IPS DF 6.9 (cell line): ENCODE data around the gene LCN6.
"Not testable (repeated sequence)": the region's sequence is repeated elsewhere in the genome, so short reads cannot be mapped to it uniquely, and the experiment has no call there.

Experiments
- DNase-seq: peaks from one replicate; pipeline ENCODE4 v3.0.0-alpha.2; 2013; ENCODE audit warnings: low read depth, low spot score
- H3K27ac ChIP-seq: one replicate; pipeline ENCODE4 v1.5.1; 2013; ENCODE audit warnings: low read length, control low read depth
- H3K27me3 ChIP-seq: 2 replicates; pipeline ENCODE4 v1.6.1; 2013; ENCODE audit warnings: mild to moderate bottlenecking, low read length; ENCODE audit not compliant: control insufficient read depth, insufficient read depth
- H3K36me3 ChIP-seq: 2 replicates; pipeline ENCODE4 v1.6.1; 2013; ENCODE audit warnings: low read length; ENCODE audit not compliant: control insufficient read depth, insufficient read depth
- H3K4me1 ChIP-seq: 2 replicates; pipeline ENCODE4 v1.6.1; 2013; ENCODE audit warnings: low read length; ENCODE audit not compliant: control insufficient read depth, insufficient read depth
- H3K4me3 ChIP-seq: 2 replicates; pipeline ENCODE4 v1.5.1; 2013; ENCODE audit warnings: mild to moderate bottlenecking, low read length
- H3K9me3 ChIP-seq: 2 replicates; pipeline ENCODE4 v1.6.1; 2013; ENCODE audit warnings: low read length, inconsistent platforms; ENCODE audit not compliant: control insufficient read depth, insufficient read depth
- WGBS: extraction: QIAGEN DNeasy Blood & Tissue Kit; methylation state at CpG from one replicate; pipeline ENCODE4 v1.1.7; 2013; ENCODE audit warnings: mixed read lengths, missing lambda C conversion rate; ENCODE audit not compliant: insufficient read length, insufficient coverage; 5-methylcytosine and 5-hydroxymethylcytosine counted together

LCN6 gene

DNA sequence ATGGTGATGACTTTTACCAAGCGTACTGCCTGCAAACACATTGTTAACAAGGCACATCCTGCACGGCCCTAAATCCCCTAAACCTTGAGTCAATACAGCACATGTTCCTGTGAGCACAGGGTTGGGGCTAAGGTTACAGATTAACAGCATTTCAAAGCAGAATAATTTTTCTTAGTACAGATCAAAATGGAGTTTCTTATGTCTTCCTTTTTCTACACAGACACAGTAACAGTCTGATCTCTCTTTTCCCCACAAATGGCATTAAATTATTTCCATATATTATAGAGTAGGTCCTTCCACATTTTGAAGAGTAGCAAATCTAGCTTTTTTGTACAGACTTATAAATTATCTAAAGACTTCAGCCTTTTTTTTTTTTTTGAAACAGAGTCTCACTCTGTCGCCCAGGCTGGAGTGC lies 41.2 kb upstream of the LCN6 start:
- Histone ChIP-seq H3K9me3 (no peaks in the 10 kb centered on the region; the same call in 1 of the 2 replicates), H3K27ac (no peak overlapping the region), H3K4me1 (no peaks in the 10 kb centered on the region), H3K36me3 (no peaks in the 10 kb centered on the region), H3K27me3 (no peaks in the 10 kb centered on the region), H3K4me3 (no peak overlapping the region)
- no peak for DNase-seq
- WGBS, result no CpG with 5 or more reads among the region's 3 CpGs

DNA sequence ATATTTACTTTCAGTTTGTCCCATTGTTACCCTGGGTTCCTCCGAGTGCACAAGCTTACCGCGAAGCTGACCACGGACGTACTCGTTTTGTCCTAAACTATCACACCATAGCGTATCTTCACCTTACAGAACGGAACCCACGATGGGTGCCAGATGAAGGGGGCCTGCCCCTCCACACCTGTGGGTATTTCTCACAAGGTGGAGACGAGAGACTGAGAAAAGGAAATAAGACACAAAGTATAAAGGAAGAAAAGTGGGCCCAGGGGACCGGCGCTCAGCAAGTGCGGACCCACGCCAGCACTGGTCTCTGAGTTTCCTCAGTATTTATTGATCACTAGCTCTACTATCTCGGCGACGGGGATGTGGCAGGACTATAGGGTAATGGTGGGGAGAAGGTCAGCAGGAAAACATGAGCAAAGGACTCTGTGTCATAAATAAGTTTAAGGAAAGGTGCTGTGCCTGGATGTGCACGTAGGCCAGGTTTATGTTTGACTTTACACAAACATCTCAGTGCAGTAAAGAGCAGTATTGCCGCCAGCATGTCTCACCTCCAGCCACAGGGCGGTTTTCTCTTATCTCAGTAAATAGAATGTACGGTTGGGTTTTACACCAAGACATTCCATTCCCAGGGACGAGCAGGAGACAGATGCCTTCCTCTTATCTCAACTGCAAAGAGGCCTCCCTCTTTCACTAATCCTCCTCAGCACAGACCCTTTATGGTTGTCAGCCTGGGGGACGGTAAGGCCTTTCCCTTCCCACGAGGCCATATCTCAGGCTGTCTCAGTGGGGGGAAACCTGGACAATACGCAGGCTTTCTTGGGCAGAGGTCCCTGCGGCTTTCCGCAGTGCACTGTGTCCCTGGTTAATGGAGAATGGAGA lies 40.6 kb upstream of the LCN6 start:
- H3K27ac ChIP-seq, DNase-seq, H3K36me3 ChIP-seq, H3K4me1 ChIP-seq, H3K9me3 ChIP-seq, H3K4me3 ChIP-seq, H3K27me3 ChIP-seq: not testable (repeated sequence)
- WGBS, result no CpG with 5 or more reads among the region's 27 CpGs

DNA sequence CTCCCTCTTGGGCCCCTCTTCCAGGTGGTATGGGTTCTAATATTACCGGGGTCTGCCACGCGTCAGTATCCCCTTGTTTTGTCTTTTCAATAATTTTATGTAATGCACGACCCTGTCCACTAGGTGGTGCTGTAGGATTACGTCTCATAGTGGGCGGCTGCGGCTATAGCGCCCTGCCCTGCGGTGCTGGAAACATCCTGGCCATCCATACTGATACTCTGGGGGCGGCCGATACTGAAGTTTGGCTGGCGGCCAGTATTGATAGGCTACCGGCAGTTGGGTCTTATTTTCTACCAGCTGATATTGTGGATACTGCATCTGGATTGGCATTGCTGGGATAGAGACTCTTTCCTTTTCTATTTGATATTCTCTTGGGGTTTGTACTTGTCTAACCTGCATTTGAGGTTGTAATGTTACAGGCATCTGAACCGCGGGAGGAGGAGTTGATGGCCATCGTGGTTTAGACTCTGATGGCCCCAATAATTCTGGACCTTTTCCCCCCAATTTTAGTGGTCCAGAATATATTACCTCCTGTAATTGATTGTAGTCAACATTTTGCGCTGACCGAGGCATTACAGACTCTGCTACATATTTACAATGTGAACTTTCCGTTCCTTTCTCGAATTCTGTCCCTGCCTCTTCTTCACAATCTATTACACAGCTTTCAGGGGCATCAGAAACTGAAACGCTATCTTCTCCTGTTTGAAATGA lies 39.5 kb upstream of the LCN6 start:
- no peaks in the 10 kb centered on the region for H3K4me1 ChIP-seq
- H3K9me3 ChIP-seq, result no peaks in the 10 kb centered on the region; the same call in 1 of the 2 replicates
- WGBS, result no CpG with 5 or more reads among the region's 21 CpGs
- no peaks in the 10 kb centered on the region for H3K36me3 ChIP-seq
- no peaks in the 10 kb centered on the region for H3K27me3 ChIP-seq
- no peak for DNase-seq
- no peak overlapping the region for H3K27ac ChIP-seq
- H3K4me3 ChIP-seq, result no peak overlapping the region

DNA sequence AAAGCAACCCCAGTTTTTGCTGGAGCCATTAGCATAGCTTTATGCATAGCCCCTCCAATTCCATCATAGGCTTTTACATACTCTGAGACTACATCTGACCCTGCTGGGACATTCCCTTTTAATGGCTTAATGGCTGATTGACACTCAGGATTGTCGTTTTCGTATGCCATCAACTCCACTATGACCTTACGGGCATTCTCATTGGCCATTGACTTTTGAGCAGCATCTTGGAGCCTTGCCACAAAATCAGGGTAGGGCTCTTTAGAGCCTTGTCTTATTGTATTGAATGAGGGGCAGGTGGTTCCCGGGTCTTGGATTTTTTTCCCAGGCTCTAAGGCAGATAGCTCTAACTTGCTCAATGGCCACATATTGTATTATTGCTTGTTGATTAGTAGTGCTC lies 38.7 kb upstream of the LCN6 start:
- no CpG with 5 or more reads among the region's 4 CpGs for WGBS
- not testable (repeated sequence) for H3K36me3 ChIP-seq, H3K4me1 ChIP-seq, DNase-seq, H3K27me3 ChIP-seq, H3K9me3 ChIP-seq, H3K27ac ChIP-seq, H3K4me3 ChIP-seq

GRCh38 chr9:136786451-136786850 lies 38.1 kb upstream of the LCN6 start:
- no peak for DNase-seq
- no peaks in the 10 kb centered on the region for H3K4me1 ChIP-seq
- H3K4me3 ChIP-seq, result no peak overlapping the region
- no peaks in the 10 kb centered on the region; the same call in 1 of the 2 replicates for H3K9me3 ChIP-seq
- no peak overlapping the region for H3K27ac ChIP-seq
- H3K27me3 ChIP-seq, result no peaks in the 10 kb centered on the region
- no CpG with 5 or more reads among the region's 10 CpGs for WGBS
- H3K36me3 ChIP-seq, result no peaks in the 10 kb centered on the region

GRCh38 chr9:136785565-136786355 lies 37.4 kb upstream of the LCN6 start:
- not testable (repeated sequence) for H3K4me3 ChIP-seq, H3K9me3 ChIP-seq, DNase-seq, H3K4me1 ChIP-seq, H3K27me3 ChIP-seq, H3K36me3 ChIP-seq, H3K27ac ChIP-seq
- no CpG with 5 or more reads among the region's 23 CpGs for WGBS

DNA sequence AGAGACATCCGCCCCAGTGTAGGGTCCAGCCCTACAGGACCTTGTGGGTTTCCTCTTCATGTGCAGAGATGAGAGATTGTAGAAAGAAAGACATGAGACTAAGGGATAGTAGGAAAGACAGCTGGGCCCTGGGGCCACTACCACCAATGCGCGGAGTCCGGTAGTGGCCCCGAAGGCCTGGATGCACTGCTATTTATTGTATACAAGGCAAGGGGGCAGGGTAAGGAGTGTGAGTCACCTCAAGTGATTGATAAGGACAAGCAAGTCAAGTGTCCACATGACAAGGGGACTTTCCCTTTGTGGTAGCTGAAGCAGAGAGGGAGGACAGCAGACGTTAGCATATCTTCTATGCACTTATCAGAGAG lies 36.7 kb upstream of the LCN6 start:
- H3K9me3 ChIP-seq, result no peaks in the 10 kb centered on the region; the same call in 1 of the 2 replicates
- no peak overlapping the region for H3K27ac ChIP-seq
- WGBS, result no CpG with 5 or more reads among the region's 6 CpGs
- no peaks in the 10 kb centered on the region for H3K36me3 ChIP-seq
- no peaks in the 10 kb centered on the region; the same call in 1 of the 2 replicates for H3K27me3 ChIP-seq
- H3K4me1 ChIP-seq, result no peaks in the 10 kb centered on the region
- DNase-seq, result no peak
- no peak overlapping the region for H3K4me3 ChIP-seq

DNA sequence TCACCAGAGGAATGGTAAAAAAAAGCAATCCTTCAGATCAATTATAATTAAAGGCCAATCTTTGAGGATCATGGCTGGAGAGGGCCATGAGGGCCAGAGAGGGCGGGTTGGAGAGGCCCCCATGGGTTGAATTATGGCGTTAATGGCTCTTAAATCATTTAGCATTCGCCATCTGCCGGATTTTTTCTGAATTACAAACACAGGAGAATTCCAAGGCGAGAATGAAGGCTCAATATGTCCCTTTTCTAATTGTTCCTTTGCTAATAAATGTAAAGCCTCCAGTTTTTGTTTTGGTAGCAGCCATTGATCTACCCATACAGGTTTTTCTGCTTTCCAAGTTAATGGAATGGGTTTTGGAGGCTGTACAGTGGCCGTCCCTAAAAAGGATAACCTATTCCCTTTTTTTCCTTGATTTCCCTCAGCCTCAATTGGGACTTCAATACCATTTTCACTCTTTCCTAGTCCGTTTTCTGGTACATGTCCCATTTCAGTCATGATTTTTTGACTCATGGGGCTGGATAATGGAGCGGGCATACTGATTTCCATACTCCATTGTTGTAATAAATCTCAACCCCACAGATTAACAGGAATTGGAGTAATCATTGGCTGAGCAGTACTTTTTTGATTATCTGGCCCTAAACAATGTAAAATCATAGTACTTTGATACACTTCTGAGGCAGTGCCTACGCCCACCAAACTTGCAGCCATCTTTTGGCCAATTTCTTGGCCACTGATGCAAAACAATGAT lies 36.1 kb upstream of the LCN6 start:
- Histone ChIP-seq H3K36me3 (no peaks in the 10 kb centered on the region), H3K4me1 (no peaks in the 10 kb centered on the region), H3K9me3 (no peaks in the 10 kb centered on the region; the same call in 1 of the 2 replicates), H3K4me3 (no peak overlapping the region), H3K27me3 (no peaks in the 10 kb centered on the region; the same call in 1 of the 2 replicates), H3K27ac (no peak overlapping the region)
- WGBS, result no CpG with 5 or more reads among the region's 9 CpGs
- no peak for DNase-seq

DNA sequence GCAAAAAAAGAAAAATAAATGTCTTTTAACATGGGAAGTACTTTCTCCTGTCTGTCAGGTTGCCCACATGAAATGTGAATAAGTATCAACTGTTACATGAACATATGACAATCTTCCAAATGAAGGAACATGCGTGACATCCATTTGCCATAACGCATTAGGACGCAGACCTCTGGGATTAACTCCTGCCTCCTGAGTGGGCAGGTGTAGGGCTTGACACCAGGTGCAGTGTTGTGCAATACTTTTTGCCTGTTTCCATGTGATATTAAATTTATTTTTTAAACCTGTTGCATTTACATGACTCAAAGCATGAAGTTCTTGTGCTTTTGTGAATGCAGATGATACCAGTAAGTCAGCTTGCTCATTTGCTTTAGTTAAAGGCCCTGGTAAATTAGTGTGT lies 34.1 kb upstream of the LCN6 start:
- Histone ChIP-seq H3K4me3 (no peak overlapping the region), H3K27ac (no peak overlapping the region), H3K4me1 (no peaks in the 10 kb centered on the region), H3K9me3 (no peaks in the 10 kb centered on the region; the same call in 1 of the 2 replicates), H3K36me3 (no peaks in the 10 kb centered on the region), H3K27me3 (no peaks in the 10 kb centered on the region; the same call in none of the 2 replicates)
- no peak for DNase-seq
- WGBS, result no CpG with 5 or more reads among the region's 3 CpGs
